HG03135 (cell line): Measurements from ENCODE around the gene SLC13A5.
"Not testable (repeated sequence)": the region's sequence is repeated elsewhere in the genome, so short reads cannot be mapped to it uniquely, and the experiment has no call there.

ENCODE experiments used
- ATAC-seq: cut with Tn5 transposase; IDR thresholded peaks from one replicate; pipeline ENCODE4 v1.9.1; 2021; ENCODE audit warnings: mild to moderate bottlenecking, moderate library complexity; ENCODE audit not compliant: unreplicated experiment

The SLC13A5 gene

GRCh38 chr17:6666557-6666956 is 46.6 kb downstream of the SLC13A5 start:
- ATAC-seq: no peak

- ATAC-seq: no peak
Observed at GRCh38 chr17:6666077-6666521, 47.1 kb downstream of the SLC13A5 start.

DNA sequence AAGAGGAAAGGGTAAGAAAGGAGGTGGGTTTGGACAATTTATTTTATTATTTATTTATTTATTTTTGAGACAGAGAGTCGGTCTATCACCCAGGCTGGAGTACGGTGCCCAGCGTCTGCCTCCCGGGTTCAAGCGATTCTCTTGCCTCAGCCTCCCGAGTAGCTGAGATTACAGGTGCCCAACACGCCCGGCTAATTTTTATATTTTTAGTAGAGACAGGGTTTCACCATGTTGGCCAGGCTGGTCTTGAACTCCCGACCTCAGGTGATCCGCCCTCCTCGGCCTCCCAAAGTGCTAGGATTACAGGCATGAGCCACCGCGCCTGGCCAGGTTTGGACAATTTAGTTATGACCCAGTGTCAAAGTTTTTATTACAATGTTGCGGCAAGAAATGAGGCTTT is 50.0 kb downstream of the SLC13A5 start:
- not testable (repeated sequence) for ATAC-seq

DNA sequence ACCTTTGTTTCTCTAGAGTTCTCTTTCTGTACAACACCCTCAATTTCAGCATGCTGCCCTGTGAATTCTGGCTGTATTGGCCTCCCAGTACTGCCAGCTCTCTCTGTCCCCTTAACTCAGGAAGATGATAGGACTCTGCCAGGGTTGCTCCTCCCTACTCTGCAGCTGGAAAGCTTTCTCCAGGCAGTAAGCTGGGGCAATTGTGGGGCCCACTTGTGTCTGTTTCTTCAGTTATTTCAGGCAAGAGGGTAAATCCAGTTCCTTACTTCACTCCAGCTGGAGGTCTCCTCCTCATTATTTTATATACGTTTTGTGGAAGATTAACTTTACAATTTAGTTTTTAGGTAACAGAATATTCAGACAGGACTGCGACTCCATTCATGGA is 51.7 kb downstream of the SLC13A5 start:
- ATAC-seq: no peak

DNA sequence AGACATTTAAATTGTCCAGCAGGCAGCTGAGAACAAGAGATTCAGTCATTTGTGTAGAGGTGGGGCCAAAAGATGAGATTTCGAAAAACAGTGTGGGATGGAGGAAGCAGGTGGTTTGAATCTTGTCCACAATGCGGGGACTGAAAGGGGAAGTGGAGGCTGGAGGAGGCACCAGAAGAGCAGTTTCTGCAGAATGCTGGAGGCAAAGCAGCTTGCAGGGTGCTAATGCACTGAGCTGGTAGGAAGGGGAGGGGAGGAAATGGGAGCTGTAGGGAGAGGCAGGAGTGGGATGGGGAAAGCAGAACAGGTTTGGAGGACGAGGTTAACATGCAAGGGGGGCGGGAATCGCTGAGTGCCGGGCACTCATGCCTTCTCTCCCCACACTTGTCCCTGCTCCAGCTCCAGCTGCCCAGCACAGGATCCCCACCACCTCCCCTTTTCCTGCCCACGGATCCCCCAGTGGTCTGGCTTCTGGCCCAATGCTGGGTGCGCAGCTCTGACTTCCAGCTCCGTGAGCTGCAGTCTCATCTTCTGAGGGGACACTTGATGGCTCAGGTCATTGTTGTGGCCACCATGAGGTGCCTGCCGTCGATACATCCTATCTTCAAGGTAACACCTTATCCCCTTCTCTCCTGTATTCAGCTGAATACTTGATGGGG is 52.2 kb downstream of the SLC13A5 start:
- no peak for ATAC-seq

DNA sequence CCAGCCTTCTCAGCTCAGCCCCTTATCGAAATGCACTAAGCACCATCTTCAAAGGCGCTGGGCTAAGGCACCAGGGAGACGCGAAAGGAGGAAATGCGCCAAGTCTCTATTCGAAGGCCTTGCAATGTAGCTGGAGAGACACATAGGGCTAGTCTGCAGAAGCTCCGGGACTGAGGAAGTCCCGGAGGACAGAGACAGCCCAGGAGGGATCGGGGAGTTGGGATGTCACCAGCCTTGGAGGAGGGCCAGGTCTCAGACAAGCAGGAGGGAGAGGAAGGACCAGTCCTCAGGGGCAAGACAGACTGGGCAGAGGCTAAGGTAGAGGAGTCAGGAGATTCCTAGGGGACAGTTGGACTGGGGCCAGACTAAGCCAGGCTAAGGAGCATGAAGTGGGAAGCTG is 53.1 kb downstream of the SLC13A5 start:
- no peak for ATAC-seq

GRCh38 chr17:6658411-6658810 is 54.8 kb downstream of the SLC13A5 start:
- ATAC-seq: not testable (repeated sequence)

DNA sequence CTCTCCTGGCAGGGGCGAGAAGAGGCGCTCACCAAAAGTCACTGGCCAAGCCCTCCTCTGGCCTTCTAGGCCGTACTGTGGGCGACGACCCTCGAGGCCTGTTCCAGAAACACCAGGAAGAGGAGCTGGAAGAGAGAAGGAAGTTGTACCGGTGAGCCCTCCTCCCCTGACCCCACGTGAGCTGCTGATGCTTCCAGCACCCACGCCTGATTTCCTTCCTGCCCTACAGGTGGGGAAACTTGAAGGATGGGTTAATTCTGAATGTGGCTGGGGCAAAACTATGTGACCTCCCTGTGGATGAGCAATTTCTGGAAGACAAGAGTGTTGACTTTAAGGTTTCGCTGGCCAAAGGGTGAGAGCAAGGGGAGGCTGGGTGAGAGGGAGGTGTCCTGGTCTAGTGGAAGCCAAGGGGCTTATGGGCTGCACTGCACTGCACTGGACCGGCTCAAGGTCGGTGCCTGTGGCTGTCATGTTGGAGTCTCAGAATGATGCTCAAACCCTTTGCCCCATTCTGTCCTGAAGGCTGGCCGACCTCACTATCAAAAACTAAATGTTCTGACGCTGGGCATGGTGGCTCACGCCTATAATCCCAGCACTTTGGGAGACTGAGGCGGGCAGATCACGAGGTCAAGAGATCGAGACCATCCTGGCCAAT is 55.4 kb downstream of the SLC13A5 start:
- no peak for ATAC-seq

- ATAC-seq: not testable (repeated sequence)
Observed at GRCh38 chr17:6656797-6657632, 56.2 kb downstream of the SLC13A5 start.

GRCh38 chr17:6655732-6656361 is 57.3 kb downstream of the SLC13A5 start:
- not testable (repeated sequence) for ATAC-seq

DNA sequence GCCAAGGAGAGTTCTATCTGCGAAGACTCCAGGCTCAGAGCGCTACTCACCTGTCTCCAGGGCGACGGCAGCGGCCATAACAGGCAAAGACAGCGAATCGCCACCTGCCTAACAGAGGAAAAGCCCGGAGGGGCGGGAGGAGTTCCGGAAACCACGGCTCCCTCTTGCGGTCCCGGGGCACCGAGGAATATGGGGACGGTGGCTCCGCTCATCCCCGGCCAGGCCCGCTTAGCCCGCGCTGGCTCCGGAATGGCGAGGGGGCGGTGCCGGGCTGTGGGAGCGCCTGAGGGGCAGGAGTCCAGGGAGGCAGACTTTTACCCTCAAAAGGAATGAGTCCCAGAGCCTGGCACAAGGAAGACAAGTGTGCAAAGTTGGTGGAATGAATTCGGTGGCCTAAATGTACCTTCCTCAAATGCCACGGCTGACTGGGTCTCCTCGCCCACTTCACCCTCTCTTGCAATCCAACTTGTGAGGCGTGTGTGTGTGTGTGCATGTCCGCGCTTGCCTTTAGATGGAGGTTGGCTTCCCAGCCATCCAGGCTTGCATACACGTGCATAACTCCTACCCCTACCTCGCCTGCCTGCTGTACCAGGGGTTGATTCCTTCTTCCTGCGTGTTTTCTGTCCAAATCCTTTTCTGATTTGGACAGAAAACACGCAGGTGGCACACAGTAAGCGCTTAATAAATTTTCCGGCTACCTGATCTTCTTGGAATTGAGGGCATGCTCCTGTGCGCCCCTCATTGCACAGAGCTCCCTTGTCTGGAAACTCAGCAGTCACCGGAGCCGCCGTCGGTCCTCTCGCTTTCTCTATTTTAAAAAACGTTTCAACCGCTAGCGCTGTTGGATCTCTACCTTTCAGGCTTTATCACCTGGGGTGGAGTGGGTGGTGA is 58.1 kb downstream of the SLC13A5 start:
- ATAC-seq: no peak

DNA sequence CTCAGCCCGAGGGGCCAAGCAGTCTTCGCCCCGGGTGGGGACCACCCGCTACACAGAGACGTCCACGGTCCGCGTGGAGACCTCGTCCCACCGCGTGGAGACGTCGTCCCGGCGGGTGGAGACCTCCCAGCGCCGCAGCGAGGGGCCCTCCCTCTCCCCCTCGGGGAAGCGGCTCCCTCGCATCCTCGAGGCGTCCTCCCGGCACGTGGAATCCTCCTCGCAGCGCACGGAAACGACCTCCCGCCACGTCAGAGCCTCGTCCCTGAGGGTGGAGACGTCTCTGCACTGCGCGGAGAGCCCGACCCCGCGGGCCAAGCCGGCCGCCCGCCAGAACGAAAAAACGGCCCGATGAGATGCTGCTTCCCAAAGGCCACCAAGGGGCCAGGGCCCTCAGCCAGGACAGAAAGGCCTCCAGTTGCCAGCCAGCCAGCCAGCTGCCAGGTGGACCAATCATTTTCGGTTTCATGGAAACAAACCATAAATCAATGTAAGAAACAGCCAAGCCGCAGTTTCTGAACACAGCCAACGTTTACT is 61.2 kb downstream of the SLC13A5 start:
- ATAC-seq: no peak

GRCh38 chr17:6651354-6651918 is 61.7 kb downstream of the SLC13A5 start, which contains the start of the genes C17orf100 and MED31:
Gene C17orf100 (plus strand): TSS chr17:6651762. CDS start chr17:6651914, 152 bp downstream.
Gene MED31 (minus strand): TSS chr17:6651605. CDS start chr17:6651528, 77 bp downstream.
- peak; percentile 80 for ATAC-seq

- no peak for ATAC-seq
Observed at GRCh38 chr17:6648181-6648580, 65.0 kb downstream of the SLC13A5 start.

DNA sequence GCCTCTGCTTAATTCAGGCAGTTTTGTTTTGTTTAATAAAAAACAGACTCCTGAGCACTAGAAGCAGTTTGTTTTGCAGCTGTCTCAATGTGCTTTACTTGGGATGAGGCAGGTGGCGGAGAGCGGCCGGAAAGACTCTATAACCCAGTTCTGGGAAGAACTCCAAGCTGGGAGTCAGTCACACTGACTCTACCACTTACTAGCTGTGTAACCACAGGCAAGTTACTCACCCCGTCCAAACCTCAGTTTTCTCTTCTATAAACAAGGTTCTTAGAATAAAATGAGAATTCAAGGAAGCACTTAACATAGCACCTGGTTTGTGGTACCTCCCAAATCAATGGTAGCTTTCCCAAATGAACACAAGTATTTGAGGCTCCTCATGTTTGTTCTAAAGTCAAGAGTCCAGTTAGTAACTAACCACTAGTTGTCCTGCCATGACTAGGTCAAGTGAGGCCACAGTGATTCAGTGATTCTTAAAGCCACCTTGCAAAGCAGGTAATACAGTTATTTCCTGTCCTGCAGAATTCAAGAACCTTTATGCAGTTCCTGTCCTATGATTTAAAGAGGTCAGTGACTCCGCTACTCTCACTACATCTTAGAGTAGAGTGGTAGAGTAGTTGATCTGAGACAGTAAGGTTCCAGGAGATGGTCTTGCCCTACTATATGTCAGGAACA is 69.6 kb downstream of the SLC13A5 start:
- ATAC-seq: no peak

DNA sequence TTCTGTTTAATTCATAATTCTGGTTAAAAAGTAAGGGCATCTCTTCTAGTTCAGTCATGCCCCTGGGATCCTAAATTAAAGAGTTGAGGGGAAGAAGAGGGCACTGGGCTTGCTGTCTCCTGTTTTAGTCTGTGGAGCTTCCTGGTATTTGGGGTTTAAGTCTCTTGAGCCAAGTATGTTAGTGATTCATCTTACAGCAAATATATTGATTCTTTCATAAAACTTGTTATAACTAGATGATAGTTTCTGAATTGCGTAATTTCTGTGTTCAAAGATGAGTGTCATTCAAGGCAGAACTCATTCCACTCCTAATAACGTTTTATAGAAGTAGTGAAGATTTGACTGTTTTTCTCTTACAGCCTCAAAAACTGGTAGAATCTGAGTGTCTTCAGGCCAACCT is 70.6 kb downstream of the SLC13A5 start:
- no peak for ATAC-seq

DNA sequence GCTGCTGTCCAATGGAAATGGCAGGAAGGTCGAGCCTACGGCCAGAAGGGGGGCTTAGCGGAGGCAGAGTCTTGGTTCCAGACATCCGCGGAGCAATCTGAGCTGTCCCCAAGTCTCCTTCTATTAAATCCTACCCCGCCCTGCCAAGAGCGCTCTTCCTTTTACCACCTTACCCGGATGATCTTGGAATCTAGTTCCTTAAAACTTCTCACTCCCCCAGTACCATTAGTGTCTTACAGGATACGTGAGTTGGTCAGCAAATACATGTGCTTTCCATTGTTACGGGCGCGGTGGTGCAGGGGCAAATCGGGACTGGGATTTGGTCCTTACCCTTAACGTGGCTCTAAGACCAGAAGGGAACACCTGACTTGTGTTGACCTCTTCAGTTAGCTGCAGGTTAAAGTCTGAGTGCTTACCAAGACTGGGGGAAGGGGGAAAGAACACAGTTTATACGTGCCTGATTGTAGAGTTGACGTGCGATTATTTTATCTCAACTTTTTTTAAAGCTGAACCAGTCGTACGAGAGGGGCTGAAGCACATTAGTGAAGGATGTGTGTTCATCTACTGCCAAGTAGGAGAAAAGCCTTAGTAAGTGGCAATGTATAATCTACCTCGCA is 71.8 kb downstream of the SLC13A5 start:
- peak; percentile 14 for ATAC-seq

GRCh38 chr17:6640536-6641246 is 72.5 kb downstream of the SLC13A5 start, which contains the start of the genes KIAA0753 and TXNDC17:
Gene KIAA0753 (minus strand): TSS chr17:6640711. CDS start chr17:6635103, 5,608 bp downstream.
Gene TXNDC17 (plus strand): TSS chr17:6641060. CDS start chr17:6641083, 23 bp downstream.
- ATAC-seq: peak; percentile 86
